A673 (cell line): ENCODE measurements around the gene SHANK1.

Source experiments
- CTCF ChIP-seq: fragments of 300-800, 200-600 bp; sonication (generic); conservative IDR thresholded peaks from 2 replicates; pipeline ENCODE4 v1.5.1; 2017; ENCODE audit warnings: low read depth, mild to moderate bottlenecking, antibody characterized with exemption, low read length, moderate library complexity, mixed read lengths
- EZH2 ChIP-seq: fragments of 200-600 bp; sonication (generic); IDR thresholded peaks from 2 replicates; pipeline ENCODE4 v1.6.1; 2017; ENCODE audit warnings: borderline replicate concordance, low read depth, mild to moderate bottlenecking, mixed read lengths, antibody characterized with exemption, low read length; ENCODE audit not compliant: poor library complexity, severe bottlenecking

GRCh38 chr19:50693064-50693975 is 26.3 kb downstream of the SHANK1 start:
- TF ChIP-seq CTCF (no peak), EZH2 (no peak)
